CD4-positive, alpha-beta T cell treated with Interleukin-17A for 4 hours (primary cell): Measurements from ENCODE around the gene ZSCAN12.
A peak's percentile ranks its signal among the peaks of the same experiment; 100 is the strongest.
"Not testable (repeated sequence)": the region's sequence is repeated elsewhere in the genome, so short reads cannot be mapped to it uniquely, and the experiment has no call there.

Experiments used
- DNase-seq: peaks from one replicate; pipeline ENCODE4 v3.0.0-alpha.2; 2020; ENCODE audit warnings: mixed read lengths

The ZSCAN12 gene

DNA sequence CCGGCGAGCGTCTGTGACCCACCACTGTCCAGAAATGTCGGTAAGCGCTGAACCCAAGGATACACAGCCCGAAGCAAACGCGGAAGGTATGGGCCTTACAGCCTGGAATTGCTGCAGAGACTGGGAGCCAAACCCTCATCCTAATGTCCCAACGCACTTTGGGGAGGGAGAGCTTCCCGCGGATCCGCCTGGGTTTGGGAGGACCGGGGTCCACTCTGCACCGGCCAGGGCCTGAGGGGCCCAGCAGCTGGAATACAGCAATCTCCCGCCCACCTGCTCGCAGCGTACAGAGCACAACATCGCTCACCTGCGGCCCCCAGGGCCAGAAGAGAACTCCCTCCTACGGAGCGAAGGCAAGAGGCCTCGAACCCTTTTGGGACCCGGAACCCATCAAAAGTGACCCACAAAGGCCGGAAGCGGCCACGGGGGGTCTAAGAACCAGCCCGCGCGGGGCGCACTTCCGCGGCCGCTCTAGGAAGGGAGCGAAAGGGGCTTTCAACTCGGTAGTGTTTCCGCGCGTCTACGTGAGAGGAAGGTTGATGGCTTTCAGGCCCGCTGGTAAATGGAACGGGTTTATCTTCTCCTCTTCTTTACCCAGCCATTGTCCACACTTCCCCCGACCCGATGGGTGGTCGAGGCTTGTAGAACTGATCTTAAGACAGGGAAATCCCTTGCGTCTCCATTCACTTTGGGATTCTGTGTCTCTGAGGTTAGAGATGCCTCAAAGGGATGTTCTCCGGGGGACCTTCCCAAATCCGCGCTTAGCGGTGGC is at the start of gene ZSCAN12:
Gene ZSCAN12, minus strand, starts transcription at position 398 of the 772 bp plus-strand sequence. CDS start 1,342 bp downstream, outside the sequence.
- peak; percentile 87 for DNase-seq

DNA sequence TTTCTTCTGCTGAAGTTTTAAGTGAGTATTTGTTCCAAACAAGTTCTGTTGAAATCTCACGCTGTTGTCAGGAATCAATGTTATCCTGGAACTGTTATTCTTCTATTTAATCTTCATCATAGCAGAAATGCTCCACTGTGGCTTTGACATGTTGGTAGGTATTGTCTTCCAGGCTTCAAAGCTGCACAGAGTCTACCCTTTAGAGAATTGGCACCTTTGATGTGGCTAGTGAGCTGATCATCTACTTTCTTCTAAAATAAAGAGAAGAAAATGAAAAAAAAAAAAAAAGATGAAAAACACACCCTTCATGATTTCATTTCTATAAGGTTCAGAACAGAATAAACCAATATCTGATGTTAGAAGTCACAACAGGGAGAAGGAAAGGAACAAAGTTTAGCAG is 49.5 kb upstream of the ZSCAN12 start:
- peak; percentile 18 for DNase-seq

- not testable (repeated sequence) for DNase-seq
Measured at GRCh38 chr6:28447512-28447906, 48.0 kb upstream of the ZSCAN12 start.

- DNase-seq = peak; percentile 6
Measured at GRCh38 chr6:28446818-28447511, 47.4 kb upstream of the ZSCAN12 start.

- not testable (repeated sequence) for DNase-seq
Measured at GRCh38 chr6:28444759-28445158, 45.2 kb upstream of the ZSCAN12 start.

- peak; percentile 83 for DNase-seq
Measured at GRCh38 chr6:28443112-28443773, 43.7 kb upstream of the ZSCAN12 start, which contains the start of gene ZSCAN23. ZSCAN23 (minus strand) TSS chr6:28443491; CDS start chr6:28436266, 7,225 bp downstream.

DNA sequence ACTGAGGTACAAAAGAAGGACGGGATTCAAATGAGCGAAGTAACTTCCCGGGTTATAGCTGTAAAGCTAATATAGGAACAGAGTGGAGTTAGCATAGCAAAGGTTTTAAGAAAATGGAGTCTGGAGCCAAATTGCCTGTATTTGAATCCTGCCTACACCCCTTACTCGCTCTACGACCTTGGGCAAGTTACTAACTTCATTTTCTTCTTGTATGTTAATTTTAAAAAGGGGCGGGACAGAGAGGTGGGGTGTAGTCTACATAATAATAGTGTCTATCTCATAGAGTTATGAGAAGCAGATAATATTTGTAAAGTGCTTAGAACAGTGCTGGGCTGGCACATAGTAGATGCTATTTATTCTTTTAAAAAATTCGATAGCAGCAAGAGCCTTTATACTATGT is 43.0 kb upstream of the ZSCAN12 start:
- DNase-seq = no peak

DNA sequence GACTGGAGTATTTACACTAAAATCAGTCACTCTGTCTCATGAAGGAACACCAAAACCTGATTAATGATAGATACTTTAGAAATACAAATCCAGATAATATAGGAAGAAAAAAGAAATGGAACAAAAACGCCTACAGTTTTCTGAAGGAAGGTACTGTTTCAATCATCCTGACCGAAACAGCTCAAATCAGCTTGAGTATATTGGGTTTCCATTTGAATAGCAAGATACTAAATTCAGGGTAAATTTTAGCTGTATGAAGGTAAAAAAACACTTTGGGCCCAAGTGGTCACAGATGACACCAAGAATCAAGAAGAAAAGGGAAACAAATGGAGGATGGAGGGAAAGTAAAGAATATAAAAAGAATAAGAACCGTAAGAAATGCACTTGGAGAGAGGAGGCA is 36.9 kb upstream of the ZSCAN12 start:
- DNase-seq = no peak

DNA sequence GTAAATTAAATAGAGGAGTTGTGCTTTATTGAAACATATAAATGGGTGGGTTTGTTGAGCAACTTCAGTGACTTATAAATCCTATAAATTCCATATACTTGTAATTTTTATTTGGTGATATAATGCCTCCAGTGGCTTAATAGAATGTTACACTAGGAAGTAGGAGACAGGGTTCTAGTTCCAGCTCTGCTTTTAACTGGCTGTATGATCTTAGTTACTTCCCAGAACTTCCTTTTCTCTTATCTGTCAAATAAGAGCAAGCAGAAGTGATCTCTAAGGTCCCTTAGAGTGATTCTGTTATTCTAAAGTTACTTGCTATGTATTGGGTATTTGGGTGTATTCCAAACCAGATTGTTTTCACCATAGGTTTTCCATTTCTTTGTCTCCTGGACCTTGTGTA is 33.6 kb upstream of the ZSCAN12 start:
- DNase-seq = no peak

- DNase-seq = no peak
Measured at GRCh38 chr6:28429781-28430180, 30.2 kb upstream of the ZSCAN12 start.

DNA sequence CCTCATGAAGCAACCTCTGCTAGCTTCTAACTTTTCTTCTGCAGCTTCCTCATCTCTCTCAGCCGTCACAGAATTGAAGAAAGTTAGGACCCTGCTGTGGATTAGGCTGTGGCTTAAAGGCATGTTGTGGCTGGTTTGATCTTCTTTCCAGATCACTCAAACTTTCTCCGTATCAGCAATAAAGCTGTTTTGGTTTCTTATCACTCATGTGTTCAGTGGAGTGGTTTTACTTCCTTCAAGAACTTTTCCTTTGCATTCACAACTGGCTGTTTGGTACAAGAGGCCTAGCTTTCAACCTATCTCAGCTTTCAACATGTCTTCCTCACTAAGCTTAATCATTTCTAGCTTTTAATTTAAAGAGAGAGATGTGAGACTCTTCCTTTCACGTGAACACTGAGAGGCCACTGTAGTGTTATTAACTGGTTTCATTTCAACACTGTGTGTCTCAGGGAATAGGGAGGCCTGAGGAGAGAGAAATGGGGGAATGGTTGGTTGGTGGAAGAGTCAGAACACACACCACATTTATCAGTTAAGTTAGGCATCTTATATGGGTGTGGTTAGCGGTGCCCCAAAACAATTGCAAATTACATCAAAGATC is 26.5 kb upstream of the ZSCAN12 start:
- DNase-seq = no peak

GRCh38 chr6:28424163-28424562 is 24.6 kb upstream of the ZSCAN12 start:
- DNase-seq = no peak

- DNase-seq = no peak
Measured at GRCh38 chr6:28423546-28423945, 24.0 kb upstream of the ZSCAN12 start.

DNA sequence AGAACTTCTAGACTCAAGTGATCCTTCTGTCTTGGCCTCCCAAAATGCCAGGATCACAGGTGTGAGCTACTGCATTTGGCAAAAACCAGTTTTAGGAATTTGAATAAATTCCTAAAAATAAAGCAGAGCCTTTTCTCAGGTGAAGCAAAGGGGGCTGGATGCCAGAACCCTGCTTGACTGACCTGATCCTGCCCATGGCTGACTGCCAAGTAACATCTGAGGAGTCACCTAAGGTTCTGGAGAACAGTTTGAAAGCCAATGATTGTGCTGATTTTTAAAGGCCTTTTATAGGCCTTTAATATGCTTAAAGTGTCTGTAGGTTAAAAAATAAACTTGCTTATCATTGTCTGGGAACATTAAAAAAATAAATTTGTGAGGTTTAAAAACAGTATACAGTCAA is 14.1 kb upstream of the ZSCAN12 start:
- DNase-seq = no peak

GRCh38 chr6:28410767-28411166 is 11.2 kb upstream of the ZSCAN12 start:
- no peak for DNase-seq

GRCh38 chr6:28408076-28408802 is 8.7 kb upstream of the ZSCAN12 start:
- DNase-seq = no peak

DNA sequence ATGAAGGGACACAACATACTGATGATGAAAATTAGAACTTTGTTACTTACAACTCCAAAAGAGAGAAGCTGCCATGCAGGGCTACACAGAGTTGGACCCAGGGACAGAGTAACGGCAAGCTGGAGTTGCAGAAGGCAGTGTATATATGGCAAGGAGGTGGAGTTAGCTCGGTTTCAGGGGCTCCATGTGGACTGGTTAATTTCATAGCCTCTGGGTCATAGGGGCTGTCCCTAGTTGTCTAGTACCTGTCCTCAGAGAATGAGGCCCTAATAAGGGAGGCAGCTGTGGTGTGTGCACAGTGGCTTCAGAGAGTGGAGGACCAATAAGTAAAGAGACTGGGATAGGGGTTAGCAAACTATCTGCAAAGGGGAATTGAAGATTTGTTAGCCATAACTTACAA is 7.9 kb upstream of the ZSCAN12 start:
- DNase-seq = no peak

GRCh38 chr6:28403923-28404322 is 4.4 kb upstream of the ZSCAN12 start:
- DNase-seq = not testable (repeated sequence)

GRCh38 chr6:28402197-28402596 is 2.6 kb upstream of the ZSCAN12 start:
- DNase-seq = no peak

DNA sequence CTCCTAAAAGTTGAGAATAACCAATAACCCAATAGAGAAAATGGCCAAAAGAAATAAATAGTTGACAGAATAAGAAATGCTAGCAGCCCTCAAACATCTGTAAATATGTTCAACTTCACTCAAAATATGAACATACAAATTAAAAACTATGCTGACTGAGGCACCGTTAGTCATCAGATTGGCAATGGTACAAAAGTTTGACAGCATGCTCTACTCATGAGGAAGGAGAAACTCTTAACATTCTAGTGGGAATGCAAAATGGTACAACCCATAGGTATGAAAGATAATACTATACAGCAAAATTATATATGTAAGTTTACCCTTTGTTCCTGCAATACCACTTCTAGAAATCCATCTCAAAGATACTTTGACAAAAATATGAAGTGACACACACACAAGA is 1.6 kb upstream of the ZSCAN12 start:
- DNase-seq = no peak

DNA sequence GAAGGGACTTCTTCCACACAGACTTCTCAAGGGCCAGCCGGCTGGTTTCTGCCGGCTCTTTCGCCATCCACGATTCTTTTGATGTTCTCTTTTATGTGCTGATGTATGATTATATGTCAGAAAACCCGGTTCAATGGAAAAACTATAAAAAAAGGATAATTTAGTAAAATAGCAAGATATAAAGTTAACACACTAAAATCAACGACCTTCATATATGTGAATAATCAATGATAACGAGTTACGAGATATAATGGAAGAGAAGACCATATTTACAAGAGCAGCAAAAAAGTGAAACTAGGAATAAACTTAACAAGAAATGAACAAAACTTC is 540 bp upstream of the ZSCAN12 start:
- no peak for DNase-seq

DNA sequence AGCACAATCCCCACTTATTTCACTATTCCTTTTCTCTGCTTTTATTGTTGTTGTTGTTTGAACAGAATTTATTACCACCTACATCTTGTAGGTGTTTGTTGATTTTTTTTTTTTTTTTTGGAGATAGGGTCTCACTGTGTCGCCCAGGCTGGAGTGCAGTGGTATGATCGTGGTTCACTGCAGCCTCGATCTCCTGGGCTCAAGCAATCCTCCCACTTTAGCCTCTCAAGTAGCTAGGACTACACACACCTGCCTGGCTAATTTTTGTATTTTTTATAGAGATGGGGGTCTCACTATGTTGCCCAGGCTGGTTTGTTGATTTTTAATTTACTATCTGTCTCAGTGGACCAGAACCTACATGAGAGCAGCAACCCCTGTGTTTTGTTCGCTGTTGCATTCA is 3.6 kb downstream of the ZSCAN12 start:
- DNase-seq = no peak
